Thymus (tissue), 11 donors: Measurements from ENCODE around the gene PACRG. TPM values are rescaled to one million over a fixed set of nuclear protein-coding genes. Genes with fewer than 3 reads are reported as not detected.

Source experiments
- DNase-seq, 9 donors: peaks; one replicate each; pipeline ENCODE4 v3.0.0-alpha.2; 2013; ENCODE audit warnings: low spot score in 9 of 9, low read depth in 6 of 9, missing footprints in 1 of 9
- H3K27ac ChIP-seq, 2 donors: one replicate each; pipeline ENCODE4 v1.5.1; 2013; ENCODE audit warnings: control low read depth in 1 of 2, low read depth in 1 of 2, low read length in 1 of 2, mild to moderate bottlenecking in 1 of 2, moderate library complexity in 1 of 2
- H3K27me3 ChIP-seq, 2 donors: one replicate each; pipeline ENCODE4 v1.5.1; 2013; ENCODE audit warnings: low read length in 1 of 2; ENCODE audit not compliant: control insufficient read depth in 2 of 2, insufficient read depth in 1 of 2
- H3K36me3 ChIP-seq, 2 donors: one replicate each; pipeline ENCODE4 v1.5.1; 2013; ENCODE audit warnings: low read length in 1 of 2, mild to moderate bottlenecking in 1 of 2, moderate library complexity in 1 of 2; ENCODE audit not compliant: control insufficient read depth in 2 of 2, insufficient read depth in 2 of 2
- H3K4me1 ChIP-seq, 2 donors: one replicate each; pipeline ENCODE4 v1.5.1; 2013; ENCODE audit warnings: low read length in 2 of 2; ENCODE audit not compliant: control insufficient read depth in 2 of 2, insufficient read depth in 2 of 2
- H3K4me3 ChIP-seq, 2 donors: one replicate each; pipeline ENCODE4 v1.5.1; 2013; ENCODE audit warnings: low read length in 2 of 2, control low read depth in 1 of 2, mild to moderate bottlenecking in 1 of 2
- H3K9me3 ChIP-seq, 2 donors: one replicate each; pipeline ENCODE4 v1.5.1; 2013; ENCODE audit warnings: low read length in 1 of 2, mild to moderate bottlenecking in 1 of 2; ENCODE audit not compliant: control insufficient read depth in 2 of 2, insufficient read depth in 1 of 2
- WGBS: extraction: QIAGEN DNeasy Blood & Tissue Kit; methylation state at CpG from one replicate; pipeline ENCODE4 v1.1.7; 2013; 5-methylcytosine and 5-hydroxymethylcytosine counted together
- polyA plus RNA-seq: library from polyadenylated mRNA; stranded (reverse); fragments of 200-250 nt; gene quantifications from one replicate; pipeline ENCODE4 v1.2.3, GENCODE V29; 2013
- total RNA-seq: library from RNA; stranded (reverse); fragments of 120-200 nt; gene quantifications from one replicate; pipeline ENCODE4 v1.2.4, GENCODE V29; 2013
- donor health status: healthy.

PACRG gene
- total and polyA plus RNA-seq, 2 donors, result 0.42 to 0.62 TPM

DNA sequence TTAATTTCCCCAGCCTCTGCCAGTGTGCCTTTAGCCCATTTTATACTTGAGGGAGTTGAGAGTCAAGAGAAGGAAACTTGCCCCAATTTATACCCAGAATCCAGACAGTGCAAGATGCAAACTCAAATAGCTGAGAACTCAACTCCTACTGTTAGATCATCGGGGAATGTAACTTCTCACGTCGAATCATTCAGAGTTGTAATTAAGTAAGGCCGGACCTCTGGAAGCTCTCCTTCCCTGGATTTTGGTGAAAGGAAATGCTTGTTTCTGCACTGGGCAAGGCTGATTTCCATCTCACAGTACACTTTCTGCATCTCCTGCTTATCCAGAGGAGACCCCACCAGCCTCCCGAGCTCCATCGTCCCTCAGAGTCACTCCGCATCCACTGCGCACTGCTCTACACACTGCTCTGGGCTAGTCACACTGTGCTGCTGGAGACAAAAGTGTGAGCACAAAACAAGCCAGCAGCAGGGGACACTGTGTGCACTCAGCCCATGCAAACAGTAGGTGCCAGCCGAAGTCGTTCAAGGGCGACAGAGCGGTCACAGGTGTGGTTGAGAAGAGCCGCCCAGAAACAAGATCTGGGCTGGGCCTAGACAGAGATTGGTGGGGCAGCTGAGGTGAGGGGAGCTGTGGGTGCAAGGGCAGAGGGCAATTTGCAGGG, 536.4 kb downstream of the PACRG start:
- Histone ChIP-seq H3K9me3 (no peaks in the 10 kb centered on the region), H3K36me3 (no peaks in the 10 kb centered on the region), H3K4me1 (peaks cover 0 to 11% of the 10 kb centered on the region in 2 donors), H3K4me3 (no peak overlapping the region), H3K27me3 (no peaks in the 10 kb centered on the region), H3K27ac (no peak overlapping the region)
- 96% methylated on average over 13 of the region's 13 CpGs for WGBS
- no peak for DNase-seq

DNA sequence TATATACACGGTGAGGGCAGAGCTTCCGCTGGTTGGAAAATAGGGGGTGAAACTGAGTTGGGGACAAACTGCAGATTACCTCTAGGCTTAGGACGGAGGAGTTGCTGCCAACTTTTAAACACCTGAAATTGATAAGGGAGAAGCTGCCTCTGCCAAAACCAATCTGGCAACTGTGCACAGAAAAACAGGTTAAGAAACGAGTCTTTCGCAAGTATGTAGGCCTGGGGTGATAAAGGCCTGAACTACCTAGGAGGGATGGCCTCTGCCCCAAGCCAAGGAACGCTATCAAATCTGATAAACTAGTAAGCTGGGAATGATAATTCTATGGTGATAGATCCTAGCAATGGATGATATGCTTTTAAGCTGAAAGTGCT, 536.9 kb downstream of the PACRG start:
- no peaks in the 10 kb centered on the region for H3K27me3 ChIP-seq
- no peak for DNase-seq
- peaks cover 0 to 11% of the 10 kb centered on the region in 2 donors for H3K4me1 ChIP-seq
- no peaks in the 10 kb centered on the region for H3K9me3 ChIP-seq
- H3K36me3 ChIP-seq, result no peaks in the 10 kb centered on the region
- H3K4me3 ChIP-seq, result no peak overlapping the region
- no peak overlapping the region for H3K27ac ChIP-seq
- WGBS, result 91% methylated on average over 6 of the region's 6 CpGs

DNA sequence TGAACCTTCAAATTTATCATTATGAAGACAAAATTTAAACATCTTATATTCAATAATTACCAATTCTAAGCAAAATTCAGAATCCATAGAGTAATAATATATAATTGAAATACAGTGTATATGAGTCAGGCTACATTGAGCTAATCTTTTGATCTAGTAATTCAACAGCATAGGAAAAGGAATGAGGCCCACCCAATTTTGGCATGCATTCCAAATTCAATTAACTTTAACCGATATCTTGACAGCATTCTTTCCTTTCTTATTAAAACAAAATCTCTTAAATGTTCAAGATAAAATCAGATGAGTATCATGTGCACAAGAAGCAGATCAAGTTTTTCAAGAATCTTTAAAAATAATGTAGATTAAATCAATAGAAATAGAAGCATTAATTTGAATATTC, 553.9 kb downstream of the PACRG start:
- no peak for DNase-seq
- WGBS, result 90% methylated on average over 1 of the region's 1 CpG
- H3K27ac ChIP-seq, result no peak overlapping the region
- H3K36me3 ChIP-seq, result no peaks in the 10 kb centered on the region
- H3K9me3 ChIP-seq, result no peaks in the 10 kb centered on the region
- H3K27me3 ChIP-seq, result no peaks in the 10 kb centered on the region
- no peaks in the 10 kb centered on the region for H3K4me1 ChIP-seq
- H3K4me3 ChIP-seq, result no peak overlapping the region

DNA sequence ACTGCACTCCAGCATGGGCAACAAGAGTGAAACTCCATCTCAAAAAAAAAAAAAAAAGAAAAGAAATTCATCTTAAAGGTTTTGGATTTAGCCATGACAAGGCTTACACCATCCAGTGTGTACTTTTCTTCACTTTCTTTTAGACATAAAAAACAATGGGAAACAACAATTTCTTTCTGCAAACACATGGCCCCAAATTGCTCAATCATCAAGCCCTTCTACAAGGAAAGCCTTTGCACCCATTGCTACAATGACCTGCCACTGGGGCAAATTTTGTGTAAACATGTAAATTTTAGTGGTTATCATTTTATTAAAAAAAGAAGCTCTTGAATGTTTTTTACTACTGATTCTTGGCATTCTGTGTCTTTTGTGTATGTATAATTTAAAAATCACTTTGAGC, 554.9 kb downstream of the PACRG start:
- Histone ChIP-seq H3K36me3 (no peaks in the 10 kb centered on the region), H3K4me1 (no peaks in the 10 kb centered on the region), H3K27ac (no peak overlapping the region), H3K27me3 (no peaks in the 10 kb centered on the region), H3K9me3 (peaks cover 0 to 2% of the 10 kb centered on the region in 2 donors), H3K4me3 (no peak overlapping the region)
- DNase-seq, result no peak

DNA sequence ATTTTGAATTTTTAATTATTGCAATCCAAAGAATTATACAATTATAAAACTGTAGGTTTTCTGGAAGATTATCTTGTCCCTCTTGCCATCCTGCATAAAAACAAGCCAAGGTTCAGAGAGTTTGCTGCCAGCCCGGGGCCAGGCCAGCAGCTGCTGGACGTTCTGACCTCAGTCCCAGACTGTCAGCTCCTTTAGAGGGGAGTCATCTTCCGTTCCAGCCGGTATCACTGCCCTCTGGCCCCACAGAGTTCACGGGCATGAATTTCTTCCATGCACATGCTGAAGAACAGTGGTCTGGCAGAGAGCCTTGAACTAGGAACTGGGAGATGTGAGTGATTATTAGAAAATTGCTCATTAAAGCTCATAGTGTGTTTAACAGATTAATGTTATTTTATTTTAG, 556.4 kb downstream of the PACRG start:
- no peak overlapping the region for H3K27ac ChIP-seq
- no peaks in the 10 kb centered on the region for H3K36me3 ChIP-seq
- no peak for DNase-seq
- no peak overlapping the region for H3K4me3 ChIP-seq
- no peaks in the 10 kb centered on the region for H3K4me1 ChIP-seq
- WGBS, result 95% methylated on average over 5 of the region's 5 CpGs
- no peaks in the 10 kb centered on the region for H3K27me3 ChIP-seq
- H3K9me3 ChIP-seq, result peaks cover 0 to 2% of the 10 kb centered on the region in 2 donors

DNA sequence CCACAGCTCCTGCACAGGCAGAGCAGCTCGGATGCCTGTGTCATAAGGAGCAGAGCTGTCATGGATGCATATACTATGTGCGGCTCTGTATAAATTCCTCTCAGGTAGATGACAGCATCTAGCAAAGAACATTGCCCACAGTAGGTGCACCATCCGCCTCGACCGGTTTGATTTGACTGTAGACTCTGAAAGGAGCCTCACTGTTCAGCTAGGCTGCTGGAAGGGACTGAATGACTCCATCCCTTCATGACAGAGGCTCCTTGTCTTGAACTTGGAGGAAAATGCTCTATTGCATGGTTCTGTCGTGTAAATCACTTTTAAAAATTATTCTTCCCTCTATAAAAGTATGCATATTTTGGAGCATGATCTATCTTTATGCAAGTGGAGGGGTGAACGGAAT, 557.9 kb downstream of the PACRG start:
- DNase-seq, result no peak
- no peaks in the 10 kb centered on the region for H3K27me3 ChIP-seq
- 96% methylated on average over 7 of the region's 7 CpGs for WGBS
- no peaks in the 10 kb centered on the region for H3K36me3 ChIP-seq
- no peak overlapping the region for H3K27ac ChIP-seq
- H3K9me3 ChIP-seq, result peaks cover 0 to 2% of the 10 kb centered on the region in 2 donors
- no peaks in the 10 kb centered on the region for H3K4me1 ChIP-seq
- H3K4me3 ChIP-seq, result no peak overlapping the region

DNA sequence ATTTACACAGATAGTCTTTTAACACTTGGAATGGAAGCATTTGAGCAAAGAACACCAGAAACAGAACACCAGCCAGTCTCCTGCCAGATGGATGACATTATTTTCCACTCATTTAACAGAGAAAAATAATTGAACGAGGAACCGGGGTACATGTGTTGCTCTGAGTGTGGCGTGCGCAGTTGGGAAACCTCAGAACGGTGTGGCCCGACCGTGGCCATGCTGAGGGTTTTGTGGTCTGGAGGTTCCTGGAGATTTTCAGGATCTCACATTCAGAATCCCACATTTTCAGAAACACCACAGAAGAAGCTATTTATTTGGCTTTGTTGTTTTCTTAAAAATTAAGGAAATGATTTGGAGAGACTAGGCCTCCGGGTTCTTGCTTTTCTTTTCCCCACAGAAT, 559.9 kb downstream of the PACRG start:
- H3K9me3 ChIP-seq, result peaks cover 0 to 2% of the 10 kb centered on the region in 2 donors
- H3K27ac ChIP-seq, result no peak overlapping the region
- no peak for DNase-seq
- WGBS, result 94% methylated on average over 8 of the region's 8 CpGs
- no peaks in the 10 kb centered on the region for H3K4me1 ChIP-seq
- H3K36me3 ChIP-seq, result no peaks in the 10 kb centered on the region
- H3K4me3 ChIP-seq, result no peak overlapping the region
- H3K27me3 ChIP-seq, result no peaks in the 10 kb centered on the region

DNA sequence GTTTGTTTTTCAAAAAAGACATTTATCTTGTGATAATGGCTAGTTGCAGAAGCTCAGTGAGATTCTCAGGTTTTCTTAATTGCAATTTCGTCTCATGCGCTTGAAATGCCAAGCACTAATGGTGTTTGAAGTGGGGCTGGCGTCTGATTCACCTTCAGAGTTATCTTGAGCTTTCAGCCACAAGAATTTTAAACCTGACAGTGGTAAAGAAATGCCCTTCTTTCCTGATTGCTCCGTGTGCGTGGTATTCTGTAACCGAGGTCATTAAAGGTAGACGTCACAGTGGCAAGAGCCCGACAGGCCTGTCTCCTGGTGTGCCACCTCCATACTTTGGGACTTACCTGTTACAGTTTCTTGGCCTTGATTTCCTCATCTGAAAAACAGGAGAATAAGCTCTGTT, 560.3 kb downstream of the PACRG start:
- DNase-seq, result no peak
- 96% methylated on average over 8 of the region's 8 CpGs for WGBS

DNA sequence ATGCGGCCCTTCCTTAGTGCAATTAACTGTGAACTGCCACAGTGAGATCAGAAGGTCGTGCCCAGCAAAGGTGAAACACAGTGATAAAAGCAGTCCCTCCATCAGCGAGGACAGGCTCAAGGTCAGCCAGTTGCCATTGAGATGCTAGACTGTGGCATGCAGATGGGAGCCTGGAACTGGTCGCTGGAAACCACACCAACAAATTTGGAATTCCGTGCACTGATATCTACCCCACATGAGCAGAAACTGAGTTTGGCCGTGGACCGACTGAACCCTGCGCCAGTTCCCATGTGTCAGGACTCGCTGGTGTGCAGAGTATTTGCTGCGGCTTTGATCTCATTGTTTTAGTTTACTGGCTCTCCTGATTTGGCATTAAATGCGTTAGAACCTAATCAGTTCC, 561.1 kb downstream of the PACRG start:
- H3K4me1 ChIP-seq, result no peaks in the 10 kb centered on the region
- no peaks in the 10 kb centered on the region for H3K27me3 ChIP-seq
- no peak overlapping the region for H3K4me3 ChIP-seq
- no peak for DNase-seq
- no peak overlapping the region for H3K27ac ChIP-seq
- WGBS, result 97% methylated on average over 11 of the region's 11 CpGs
- no peaks in the 10 kb centered on the region for H3K36me3 ChIP-seq
- H3K9me3 ChIP-seq, result peaks cover 0 to 2% of the 10 kb centered on the region in 2 donors

More for the DNA sequence above, 560.3 kb downstream of the PACRG start:
- no peak overlapping the region for H3K27ac ChIP-seq
- H3K4me3 ChIP-seq, result no peak overlapping the region
- no peaks in the 10 kb centered on the region for H3K27me3 ChIP-seq
- peaks cover 0 to 2% of the 10 kb centered on the region in 2 donors for H3K9me3 ChIP-seq
- no peaks in the 10 kb centered on the region for H3K4me1 ChIP-seq
- no peaks in the 10 kb centered on the region for H3K36me3 ChIP-seq
